ENCODE results near the gene VPS26B.

DNA sequence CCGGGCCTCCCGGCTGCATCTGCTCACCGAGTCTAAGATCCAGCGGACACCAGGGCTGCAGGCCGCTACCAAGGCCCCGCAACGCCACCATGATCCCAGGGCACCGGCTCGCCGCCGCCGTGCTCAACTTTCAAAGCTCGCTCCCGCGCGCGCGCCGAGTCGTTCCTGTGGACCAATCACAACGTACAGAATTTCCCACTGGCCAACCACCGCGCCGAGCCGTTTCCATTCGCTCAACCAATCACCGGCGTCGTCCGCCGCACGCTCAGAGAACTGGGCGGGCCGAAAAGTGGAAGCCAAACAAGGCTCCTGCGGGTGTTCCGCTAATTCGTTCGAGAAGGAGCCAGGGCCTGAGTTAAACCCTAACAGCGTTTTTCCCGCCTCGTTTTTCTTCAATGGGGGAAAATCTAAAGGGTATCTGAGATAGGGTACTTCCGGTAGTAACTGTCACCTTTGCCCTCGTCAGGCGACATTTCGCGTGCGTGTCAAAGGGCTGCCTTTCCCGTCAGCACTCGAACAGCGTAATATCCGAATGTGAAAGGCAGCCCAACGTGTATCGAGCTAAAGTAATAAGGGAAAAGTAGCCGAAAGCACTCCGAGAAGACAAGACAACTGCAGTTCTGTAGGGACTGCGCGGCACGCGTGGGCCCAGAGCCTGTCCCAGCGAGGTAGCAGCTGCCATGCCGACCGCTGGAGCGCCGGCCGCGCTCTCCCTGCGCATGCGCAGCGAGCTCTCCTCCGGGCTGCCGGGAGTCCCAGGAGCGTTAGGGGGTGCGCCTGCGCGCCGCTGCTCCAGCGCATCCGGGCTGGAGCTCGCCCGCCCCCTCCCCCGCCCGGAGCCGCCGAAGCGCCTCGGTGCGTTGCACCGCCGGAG lies at the start of gene VPS26B, which contains the start of gene NCAPD3:
- TF ChIP-seq POLR2AphosphoS5 (IDR thresholded peaks at IDR 0.05; ENCODE audit: borderline replicate concordance, low read depth, low read length), result peak; percentile 94
- TF ChIP-seq EZH2 (IDR thresholded peaks at IDR 0.05), result no peak
- peak; percentile 36 for TF ChIP-seq FOXP2 (optimal IDR thresholded peaks at IDR 0.05; ENCODE audit: control extremely low read depth, extremely low read length, insufficient read depth)

All from SK-N-MC (cell line).